Heart left ventricle (tissue), 16 donors: ENCODE data around the gene TMEM82. TPM values are rescaled to one million over a fixed set of nuclear protein-coding genes. Genes with fewer than 3 reads are reported as not detected.

ENCODE experiments used
- ATAC-seq, 4 donors: fragments of 200-7000 bp; cut with Tn5 transposase; one replicate each; pipeline ENCODE4 v1.9.1; 2020 to 2022; ENCODE audit warnings: moderate library complexity in 4 of 4, mild to moderate bottlenecking in 3 of 4, moderate number of reproducible peaks in 1 of 4
- DNase-seq, 5 donors: peaks; one replicate each; pipeline ENCODE4 v3.0.0-alpha.2; 2020
- H3K27ac ChIP-seq, 12 donors: fragments of 200-600 bp; sonication (generic) in 4 of 12; one replicate each; pipeline versions ENCODE4 v1.5.0 to v1.8.0; 2016 to 2022; ENCODE audit warnings: mild to moderate bottlenecking in 2 of 12
- H3K27me3 ChIP-seq, 9 donors: fragments of 200-600 bp; sonication (generic) in 2 of 9; one replicate each; pipeline versions ENCODE4 v1.5.1 to v1.8.0; 2016 to 2022; ENCODE audit warnings: mild to moderate bottlenecking in 3 of 9
- H3K36me3 ChIP-seq, 9 donors: fragments of 200-600 bp; sonication (generic) in 2 of 9; one replicate each; pipeline versions ENCODE4 v1.5.0 to v1.8.0; 2018 to 2022; ENCODE audit warnings: mild to moderate bottlenecking in 2 of 9
- H3K4me1 ChIP-seq, 12 donors: fragments of 200-600 bp; sonication (generic) in 4 of 12; one replicate each; pipeline versions ENCODE4 v1.5.0 to v1.8.0; 2016 to 2022; ENCODE audit warnings: mild to moderate bottlenecking in 3 of 12
- H3K4me3 ChIP-seq, 12 donors: fragments of 200-600 bp; sonication (generic) in 4 of 12; one replicate each; pipeline versions ENCODE4 v1.5.0 to v1.8.0; 2017 to 2022; ENCODE audit warnings: mild to moderate bottlenecking in 9 of 12, moderate library complexity in 4 of 12
- H3K9me3 ChIP-seq, 12 donors: fragments of 200-600 bp; sonication (generic) in 4 of 12; one replicate each; pipeline versions ENCODE4 v1.5.0 to v1.8.0; 2016 to 2022; ENCODE audit warnings: mild to moderate bottlenecking in 1 of 12
- CTCF ChIP-seq, 12 donors: fragments of 200-600 bp; sonication (generic) in 4 of 12; IDR thresholded peaks; one replicate each; pipeline versions ENCODE4 v1.5.0 to v1.8.0; 2018 to 2022; ENCODE audit warnings: antibody characterized with exemption in 12 of 12, mild to moderate bottlenecking in 5 of 12
- POLR2A ChIP-seq, 2 donors: fragments of 450-650 bp; IDR thresholded peaks; one replicate each; pipeline ENCODE4 v1.6.1; 2017; ENCODE audit warnings: antibody characterized with exemption in 2 of 2, mild to moderate bottlenecking in 2 of 2, moderate library complexity in 2 of 2
- WGBS, 4 donors: extraction: QIAGEN DNeasy Blood & Tissue Kit in 2 of 4; methylation state at CpG; one replicate each; pipeline versions ENCODE4 v1.1.5 to v1.1.7; 2013 to 2018; 5-methylcytosine and 5-hydroxymethylcytosine counted together
- intact Hi-C, 10 donors: fragments of 100-400 bp; cut with DNase I; formaldehyde crosslinking; loops; one replicate each; pipeline versions ENCODE4 v1.11.1 to v1.14.2; 2022
- polyA plus RNA-seq, 2 donors: library from polyadenylated mRNA; stranded (reverse); fragments of 200-250 nt; gene quantifications; one replicate each; pipeline ENCODE4 v1.2.3, GENCODE V29; 2013
- total RNA-seq, 9 donors: library from RNA; depleted of rRNA in 2 of 9; stranded (reverse); fragments of >200 nt in 2 of 9; fragmentation: NEBNext Ultra II Directional in 3 of 9; extraction: Animal tissue kit (Norgen Biotek cat#: 25700) in 3 of 9; gene quantifications; one replicate each; pipeline versions ENCODE4 v1.1.0 to v1.2.4, GENCODE V29; 2016 to 2023
- donor health status: ischemic (EF 13 %, LVEDD 7.1; RV severe dilation, severe dysfunction).
- donor health status: healthy with polysubstance abuse.
- donor health status: DM: no; HTN: yes; CAD: no.
- donor health status: DM: no; HTN: no; CAD: no.
- donor health status: ischemic (EF 25% LVEDD 6.9; RV normal size, moderate dysfunction).
- donor health status: ischemic (EF 25% LVEDD 5.7; RV mildly dilated, moderate dysfunction).
- donor health status: healthy.
- donor health status: DM: yes; HTN: yes; CAD: no.
- donor health status: ischemic (EF 35%, LVEDD 5.7; RV mildly dilated, moderate dysfunction).
- donor health status: nonischemic (EF 11% LVEDD 7.7; RV severe dilation, severe dysfunction).
- donor health status: DM: yes; HTN: yes; CAD: no.
- donor health status: PGD.
- donor health status: ischemic (EF 29% LVEDD 5.4; RV normal size, mild dysfunction).
- donor health status: nonischemic (EF 23%, LVEDD 6.1; RV moderate dilation, normal function).

Gene TMEM82
- total and polyA plus RNA-seq, 11 donors, result not detected

DNA sequence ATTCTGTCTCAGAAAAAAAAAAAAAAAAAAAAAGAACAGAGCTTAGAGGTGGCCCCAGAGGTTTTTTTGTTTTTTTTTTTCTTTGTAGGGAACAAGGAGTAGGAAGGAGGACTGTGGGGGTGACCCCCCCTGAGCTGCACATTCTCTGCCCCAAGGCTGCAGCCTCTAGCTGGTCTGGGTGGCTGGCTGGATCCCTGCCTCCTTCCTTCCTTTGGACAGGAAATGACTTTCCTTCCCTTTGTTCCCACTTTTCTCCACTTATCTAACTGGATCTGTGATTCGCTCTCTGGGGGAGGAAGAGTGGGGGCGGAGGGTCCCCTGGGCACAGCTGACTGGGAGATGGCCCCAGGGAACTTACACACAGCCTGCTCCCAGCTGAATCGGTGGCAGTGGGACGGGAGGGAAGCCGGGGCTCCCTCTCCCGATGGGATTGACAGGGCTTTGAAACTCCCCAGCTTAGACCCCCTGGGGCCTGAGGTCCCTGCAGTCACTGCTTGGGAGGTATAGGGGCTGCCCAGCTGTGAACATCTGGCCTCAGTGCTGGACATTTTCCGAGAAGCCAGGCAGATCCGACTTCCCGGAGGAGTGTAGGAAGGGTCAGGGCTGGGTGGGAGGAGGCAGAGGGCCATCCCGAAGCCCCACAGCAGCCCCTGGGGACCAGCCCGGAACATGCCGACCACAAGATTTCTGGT lies 18.4 kb downstream of the TMEM82 start:
- intact Hi-C loops, result no loop called here
- ATAC-seq, result peak; percentile 24 to 50 (median 39)
- peak in 4 of 5 donors; percentile 48 to 84 (median 74) for DNase-seq
- H3K27me3 ChIP-seq, result peaks cover 0 to 54% (median 3%) of the 10 kb centered on the region in 9 donors
- 4 to 12% (median 8%) methylated on average over 8 to 12 of the region's 12 CpGs for WGBS, 4 donors
- H3K27ac ChIP-seq, result peak overlapping the region; percentile 66 to 87 (median 82)
- H3K4me3 ChIP-seq, result peak overlapping the region in 9 of 12 donors; percentile 12 to 95 (median 71)
- H3K4me1 ChIP-seq, result peaks cover 0 to 85% (median 44%) of the 10 kb centered on the region in 12 donors
- H3K36me3 ChIP-seq, result peaks cover 0 to 7% (median 0%) of the 10 kb centered on the region in 9 donors
- H3K9me3 ChIP-seq, result no peaks in the 10 kb centered on the region
- TF ChIP-seq CTCF (IDR thresholded peaks at IDR 0.05) (no peak), POLR2A (IDR thresholded peaks at IDR 0.05) (no peak)

DNA sequence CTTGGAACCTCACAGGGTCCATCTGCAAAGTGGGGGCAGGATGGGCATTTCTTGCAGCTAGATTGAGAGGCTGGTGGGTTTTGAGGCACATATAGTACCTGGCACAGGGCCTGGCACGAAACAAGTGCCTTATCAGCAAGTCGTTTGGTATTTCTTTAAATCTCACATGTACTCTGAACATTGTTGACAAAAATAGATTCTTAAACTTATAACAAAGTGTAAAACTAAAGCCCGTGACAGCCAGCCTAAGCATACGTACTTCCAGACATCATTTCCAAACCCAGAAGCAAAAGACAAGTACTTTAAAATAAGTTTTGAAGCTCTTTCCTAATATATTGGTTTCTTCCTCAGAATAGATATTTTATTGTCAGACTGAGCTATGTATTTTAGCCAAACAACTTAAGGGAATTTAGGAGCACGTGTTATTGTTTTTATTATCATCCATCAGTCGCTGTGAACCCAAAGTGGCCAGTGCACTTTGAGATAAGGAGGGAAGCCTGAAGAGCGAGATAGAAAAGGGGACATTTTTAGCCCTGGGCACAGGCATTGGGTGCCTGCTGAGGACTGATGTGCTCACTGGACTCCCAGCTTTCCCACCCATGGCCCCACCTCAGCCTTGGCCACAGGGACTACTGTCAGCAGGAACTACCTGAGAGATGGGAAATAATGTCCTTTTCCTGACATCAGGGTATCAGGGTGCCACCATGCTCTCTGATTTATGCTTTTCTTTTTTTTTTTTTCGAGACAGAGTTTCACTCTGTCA lies 19.2 kb downstream of the TMEM82 start:
- Histone ChIP-seq H3K4me3 (peak overlapping the region in 8 of 12 donors; percentile 12 to 95 (median 72)), H3K27me3 (peaks cover 0 to 48% (median 3%) of the 10 kb centered on the region in 9 donors), H3K27ac (peak overlapping the region; percentile 66 to 87 (median 82)), H3K4me1 (peaks cover 0 to 87% (median 44%) of the 10 kb centered on the region in 12 donors), H3K9me3 (no peaks in the 10 kb centered on the region), H3K36me3 (peaks cover 0 to 10% (median 0%) of the 10 kb centered on the region in 9 donors)
- ATAC-seq (peak; percentile 43 to 72 (median 62)), DNase-seq (peak in 1 of 5 donors; percentile 70)
- WGBS, 4 donors, result 31 to 38% (median 33%) methylated on average over 8 of the region's 8 CpGs
- intact Hi-C loops, result no loop called here
- TF ChIP-seq CTCF (IDR thresholded peaks at IDR 0.05), result no peak
- TF ChIP-seq POLR2A (IDR thresholded peaks at IDR 0.05), result no peak

- H3K4me3 ChIP-seq, result no peak overlapping the region
Observed at GRCh38 chr1:15762546-15762945, 20.2 kb downstream of the TMEM82 start.

More at GRCh38 chr1:15762546-15762945, 20.2 kb downstream of the TMEM82 start:
- peaks cover 0 to 82% (median 40%) of the 10 kb centered on the region in 12 donors for H3K4me1 ChIP-seq
- H3K9me3 ChIP-seq, result no peaks in the 10 kb centered on the region
- H3K36me3 ChIP-seq, result peaks cover 0 to 15% (median 0%) of the 10 kb centered on the region in 9 donors
- TF ChIP-seq CTCF (IDR thresholded peaks at IDR 0.05), result no peak
- no peak for TF ChIP-seq POLR2A (IDR thresholded peaks at IDR 0.05)
- DNase-seq, result no peak
- WGBS, 4 donors, result 51 to 64% (median 54%) methylated on average over 10 of the region's 10 CpGs
- H3K27ac ChIP-seq, result peak overlapping the region in 11 of 12 donors; percentile 66 to 87 (median 82)
- ATAC-seq, result no peak
- peaks cover 0 to 38% (median 3%) of the 10 kb centered on the region in 9 donors for H3K27me3 ChIP-seq
- intact Hi-C loops, result no loop called here
